Stimulated activated naive CD4-positive, alpha-beta T cell (primary cell): ENCODE data around the gene C17orf58.
"Not testable (repeated sequence)": the region's sequence is repeated elsewhere in the genome, so short reads cannot be mapped to it uniquely, and the experiment has no call there.

Experiments
- DNase-seq, 6 experiments: peaks; one replicate each; lab custom pipeline; 2025; lab: John Stamatoyannopoulos, UW

C17orf58 gene

GRCh38 chr17:68004201-68004600, 7.9 kb upstream of the C17orf58 start:
- no peak for DNase-seq

GRCh38 chr17:67999291-67999911, 3.1 kb upstream of the C17orf58 start:
- DNase-seq: no peak

DNA sequence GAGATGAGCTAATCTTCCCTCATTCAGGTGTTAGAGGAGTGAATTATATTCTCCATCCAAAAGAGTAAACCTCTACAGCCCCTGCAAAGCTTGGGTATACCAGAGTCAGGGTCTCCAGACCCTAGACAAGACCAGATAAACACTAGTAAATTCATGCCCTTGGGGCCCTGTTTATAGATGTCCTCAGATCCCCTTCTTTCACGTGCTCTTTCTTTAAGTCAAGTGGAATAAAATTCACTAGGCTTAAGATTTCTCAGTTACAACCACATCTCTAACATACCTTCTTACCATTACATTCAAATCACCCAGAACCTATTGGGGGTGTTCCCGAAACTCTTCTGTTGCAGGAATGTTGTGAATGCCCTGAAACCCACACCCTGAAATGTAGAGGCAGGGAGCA, 2.2 kb upstream of the C17orf58 start:
- DNase-seq: no peak

DNA sequence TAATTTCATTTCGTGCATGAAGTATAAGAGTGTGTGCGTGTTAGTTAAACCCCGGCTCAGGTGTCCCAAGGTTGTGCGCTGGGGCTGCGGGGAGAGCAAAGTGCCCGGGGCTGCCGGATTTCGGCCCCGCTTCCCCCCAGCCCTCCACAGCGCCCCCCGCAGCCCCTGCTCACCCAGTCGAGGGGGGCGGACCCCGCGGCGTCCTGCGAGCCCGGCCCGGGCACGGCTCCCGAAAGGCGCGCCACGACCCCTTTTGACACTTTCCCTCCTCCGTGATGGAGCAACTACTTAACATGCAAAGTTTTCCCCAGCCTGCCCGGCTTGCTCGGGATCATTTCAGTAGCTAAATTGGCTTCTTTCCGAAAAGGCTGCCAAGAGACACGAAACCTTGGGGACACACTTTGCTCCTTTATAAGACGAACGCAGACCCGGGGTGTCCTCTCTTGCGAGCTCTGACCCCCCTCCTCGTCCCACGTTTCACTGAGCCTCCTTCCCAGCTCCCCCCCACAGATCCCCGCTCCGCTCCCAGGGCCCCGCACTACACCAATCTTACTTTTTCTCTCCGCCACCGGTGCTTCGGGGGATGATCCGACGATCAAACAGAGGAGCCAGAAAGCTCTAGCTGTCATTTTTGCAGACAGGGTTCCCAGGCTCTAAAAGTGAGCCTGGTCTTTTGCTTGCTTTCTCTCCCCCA, 552 bp downstream of the C17orf58 start:
- peak in 1 of 6 experiments; percentile 25 for DNase-seq

GRCh38 chr17:67994817-67995569, 1.3 kb downstream of the C17orf58 start:
- peak in 1 of 6 experiments; percentile 35 for DNase-seq

DNA sequence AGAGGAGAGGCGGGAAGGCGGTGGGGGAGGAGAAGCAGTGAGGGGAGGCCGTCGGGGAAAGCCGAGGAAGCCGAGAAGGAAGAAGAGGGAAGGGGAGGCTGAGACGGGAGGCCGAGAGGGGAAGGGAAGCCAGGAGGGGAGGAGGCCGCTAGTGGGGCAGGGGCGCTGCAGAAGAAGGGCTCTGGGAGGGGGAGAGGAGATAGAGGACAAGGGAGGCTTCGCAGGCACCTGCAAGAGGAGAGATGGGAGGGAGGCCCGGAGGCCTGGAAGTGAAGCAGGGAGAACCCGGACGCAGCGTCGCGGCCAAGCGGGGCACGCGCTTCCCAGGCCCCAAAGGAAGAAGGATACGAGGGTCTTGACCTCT, 2.3 kb downstream of the C17orf58 start:
- peak in 1 of 6 experiments; percentile 42 for DNase-seq

- peak; percentile 42 to 79 (median 60) for DNase-seq
Measured at GRCh38 chr17:67993153-67993997, 2.9 kb downstream of the C17orf58 start.

DNA sequence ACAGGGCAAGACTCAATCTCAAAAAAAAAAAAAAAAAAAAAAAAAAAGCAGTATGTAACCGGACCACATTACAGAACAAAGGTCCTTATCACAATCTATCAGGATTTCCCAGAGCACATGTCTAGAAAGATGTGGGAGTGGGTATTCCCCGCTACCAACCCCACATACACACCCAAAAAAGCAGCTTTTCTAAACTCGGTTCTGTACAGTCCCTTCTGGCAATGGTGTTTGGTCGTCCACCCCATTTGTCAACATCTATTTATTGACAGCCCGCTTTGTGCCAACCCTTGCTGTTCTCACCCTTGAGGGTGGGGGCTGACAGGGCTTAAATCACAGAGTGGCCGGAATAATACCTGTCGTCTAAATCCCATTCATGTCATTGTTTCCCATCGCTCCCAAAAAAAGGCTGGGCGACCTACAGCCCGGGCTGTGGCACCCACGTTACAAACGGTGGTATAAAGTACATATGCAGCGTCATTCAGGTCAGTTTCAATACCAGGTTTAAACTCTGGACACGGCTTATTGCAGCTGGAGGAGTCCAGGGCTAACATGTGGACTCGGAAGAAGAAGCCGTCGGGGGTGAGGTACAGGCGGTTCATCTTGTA, 3.6 kb downstream of the C17orf58 start:
- DNase-seq: no peak

DNA sequence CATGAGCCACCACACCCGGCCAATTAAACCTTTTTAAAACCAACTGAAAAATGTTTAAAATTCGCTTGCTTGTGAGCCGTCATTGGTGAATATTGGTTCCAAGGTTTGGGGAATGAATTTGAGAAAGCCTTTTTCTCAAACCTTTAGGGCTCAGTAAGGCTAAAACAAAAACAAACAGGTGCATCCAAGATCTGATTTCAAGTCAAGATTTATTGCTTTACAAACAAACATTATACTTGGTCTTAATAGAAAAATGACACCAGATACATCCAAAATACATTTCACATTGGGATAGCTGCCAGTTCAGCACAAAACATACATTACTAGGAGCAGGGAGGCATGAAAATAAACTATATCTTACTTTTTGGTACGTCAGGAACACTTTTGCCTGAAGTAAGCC, 5.4 kb downstream of the C17orf58 start:
- no peak for DNase-seq

- no peak for DNase-seq
Measured at GRCh38 chr17:67983383-67983688, 12.9 kb downstream of the C17orf58 start.

DNA sequence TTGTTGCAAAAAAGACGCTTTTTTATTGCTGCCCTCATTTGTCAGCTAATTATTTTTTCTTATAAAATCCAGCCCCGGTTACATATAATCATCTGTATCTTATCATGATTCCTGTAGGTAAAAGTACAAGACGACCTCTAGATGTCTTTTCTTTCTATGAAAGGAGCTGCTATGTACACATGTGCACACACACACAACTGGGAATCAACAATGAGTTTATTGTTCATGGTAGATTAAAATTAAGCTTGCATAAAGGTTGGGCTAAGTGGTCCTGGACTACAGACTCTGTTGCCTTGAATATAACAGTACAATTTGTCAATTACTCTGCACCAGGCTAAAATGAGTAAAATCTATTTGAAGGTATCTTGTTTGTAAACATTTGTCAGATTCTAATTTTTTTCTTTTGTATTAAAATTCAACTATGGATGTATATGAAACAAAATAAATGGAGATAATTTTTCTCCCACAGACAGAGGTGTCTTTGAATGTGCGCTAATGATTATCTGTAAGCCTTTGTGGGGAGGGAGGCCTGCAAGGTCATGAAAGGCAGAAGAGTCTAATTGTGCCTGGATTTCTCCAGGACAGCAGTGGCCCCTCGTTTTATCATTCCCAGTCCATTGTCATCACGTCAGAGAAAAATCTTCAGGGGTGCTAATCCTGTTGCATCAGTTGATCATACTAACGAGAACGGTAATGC, 13.4 kb downstream of the C17orf58 start:
- no peak for DNase-seq

DNA sequence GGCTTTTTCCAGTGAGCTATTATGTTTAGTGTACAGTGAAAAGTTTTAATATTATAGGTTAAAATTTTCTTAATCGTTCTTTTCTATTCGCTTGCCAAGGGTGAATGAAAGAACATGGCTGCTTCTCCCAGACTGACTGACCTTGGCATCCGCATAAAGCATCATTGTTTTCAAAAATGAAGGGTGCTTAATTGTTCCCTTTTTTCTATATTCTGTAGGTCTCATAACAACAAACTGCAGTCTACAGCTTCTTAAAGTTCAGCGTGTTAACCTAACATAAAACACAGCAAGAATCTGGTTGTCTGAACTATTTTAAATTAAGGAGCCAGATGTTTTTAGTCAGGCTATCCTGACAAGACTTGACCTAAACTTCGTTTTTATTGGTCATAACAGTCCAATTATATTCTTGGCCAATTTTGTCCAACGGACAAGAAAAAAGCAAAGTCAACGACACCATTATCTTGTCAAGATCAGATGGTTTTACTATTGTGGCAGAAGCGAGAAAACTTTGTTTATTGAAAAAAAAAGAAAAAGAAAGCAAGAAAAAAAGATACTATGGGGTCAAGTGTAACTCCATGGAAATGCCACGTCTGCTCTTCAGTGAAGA, 14.1 kb downstream of the C17orf58 start:
- no peak for DNase-seq

DNA sequence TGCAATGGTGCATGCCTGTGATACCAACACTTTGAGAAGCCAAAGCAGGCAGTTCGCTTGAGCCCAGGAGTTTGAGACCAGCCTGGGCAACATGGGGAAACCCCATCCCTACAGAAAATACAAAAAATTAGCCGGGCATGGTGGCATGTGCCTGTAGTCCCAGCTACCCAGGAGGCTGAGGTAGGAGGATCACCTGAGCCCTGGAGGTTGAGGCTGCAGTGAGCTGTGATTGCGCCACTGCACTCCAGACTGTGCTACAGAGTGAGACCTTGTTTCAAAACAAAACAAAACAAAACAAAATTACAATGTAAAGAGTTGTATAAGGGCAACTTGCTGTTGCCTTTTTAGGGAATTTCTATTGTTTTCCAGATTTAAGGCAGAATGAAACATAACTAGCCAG, 15.4 kb downstream of the C17orf58 start:
- not testable (repeated sequence) for DNase-seq

- DNase-seq: no peak
Measured at GRCh38 chr17:67980456-67980855, 15.8 kb downstream of the C17orf58 start.

DNA sequence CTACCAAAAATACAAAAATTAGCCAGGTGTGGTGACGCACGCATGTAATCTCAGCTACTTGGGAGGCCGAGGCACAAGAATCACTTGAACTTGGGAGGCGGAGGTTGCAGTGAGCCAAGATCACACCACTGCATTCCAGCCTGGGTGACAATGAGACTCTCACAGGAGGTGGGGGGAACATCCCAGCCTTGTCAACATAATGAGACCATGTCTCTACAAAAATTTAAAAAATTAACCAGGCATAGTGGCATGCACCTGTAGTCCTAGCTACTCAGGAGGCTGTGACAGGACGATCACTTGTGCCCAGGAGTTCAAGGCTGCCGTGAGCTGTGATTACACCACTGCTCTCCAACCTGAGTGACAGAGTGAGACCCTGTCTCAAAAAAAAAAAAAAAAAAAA, 20.0 kb downstream of the C17orf58 start:
- not testable (repeated sequence) for DNase-seq

DNA sequence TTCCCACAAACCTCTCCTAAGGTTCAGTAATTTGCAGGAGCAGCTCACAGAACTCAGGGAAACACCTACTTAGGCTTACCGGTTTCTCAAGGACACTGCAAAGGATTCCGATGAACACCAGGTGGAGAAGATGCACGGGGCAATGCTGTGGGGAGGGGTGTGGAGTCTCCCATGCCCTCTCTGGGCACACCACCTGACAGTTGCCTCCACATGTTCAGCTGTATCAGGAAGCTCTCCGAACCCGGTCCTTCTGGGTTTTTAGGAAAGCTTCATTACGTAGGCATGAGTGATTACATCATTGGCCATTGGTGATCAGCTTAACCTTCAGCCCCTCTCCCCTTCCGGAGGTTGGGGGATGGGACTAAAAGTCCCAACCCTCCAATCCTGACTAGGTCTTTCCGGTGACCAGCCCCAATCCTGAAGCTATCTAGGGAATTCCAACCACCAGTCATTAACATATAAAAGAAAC, 21.6 kb downstream of the C17orf58 start:
- DNase-seq: no peak

- DNase-seq: no peak
Measured at GRCh38 chr17:67974185-67974584, 22.1 kb downstream of the C17orf58 start.

DNA sequence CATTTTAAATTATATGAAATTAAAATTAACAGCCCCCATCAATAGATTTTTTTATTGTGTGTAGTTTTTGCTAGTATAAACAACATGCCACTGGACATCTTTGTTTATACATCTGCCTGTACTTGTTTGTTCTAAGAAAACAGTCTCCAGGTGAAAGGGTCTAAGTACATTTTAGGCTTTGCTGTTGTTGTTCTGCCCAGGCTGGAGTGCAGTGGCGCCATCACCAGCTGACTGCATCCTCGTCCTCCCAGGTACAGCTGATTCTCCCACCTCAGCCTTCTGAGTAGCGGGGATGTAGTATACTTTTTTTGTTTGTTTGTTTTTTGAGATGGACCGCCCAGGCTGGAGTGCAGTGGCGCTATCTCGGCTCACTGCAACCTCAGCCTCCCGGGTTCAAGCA, 25.5 kb downstream of the C17orf58 start:
- no peak for DNase-seq

GRCh38 chr17:67963145-67963572, 33.1 kb downstream of the C17orf58 start:
- DNase-seq: peak in 5 of 6 experiments; percentile 30 to 69 (median 49)

- DNase-seq: not testable (repeated sequence)
Measured at GRCh38 chr17:67962156-67962555, 34.1 kb downstream of the C17orf58 start.

DNA sequence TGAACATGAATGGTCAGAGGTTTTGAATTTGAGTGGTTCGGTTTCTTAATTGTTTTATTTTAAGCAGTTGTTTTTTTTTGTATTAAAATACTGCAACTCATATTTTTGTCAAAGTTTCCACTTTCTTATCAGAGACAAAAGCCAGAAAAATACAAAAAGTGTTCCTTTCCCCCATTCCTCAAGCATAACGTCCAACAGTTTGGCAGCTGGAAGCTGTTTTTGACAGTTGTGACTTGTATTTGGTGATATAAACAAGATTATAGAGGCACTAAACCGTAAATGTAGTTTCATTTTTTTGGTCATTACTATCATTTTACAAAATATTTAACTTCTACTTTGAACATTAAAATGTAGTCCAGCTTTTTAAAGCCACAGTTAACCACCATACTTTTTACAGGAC, 36.0 kb downstream of the C17orf58 start:
- DNase-seq: not testable (repeated sequence)
